GM21515 (cell line): ENCODE data around the gene HIF1A.

Experiments used
- ATAC-seq: cut with Tn5 transposase; IDR thresholded peaks from one replicate; pipeline ENCODE4 v1.9.1; 2021; ENCODE audit not compliant: unreplicated experiment

HIF1A gene

GRCh38 chr14:61769893-61770292 lies 74.6 kb downstream of the HIF1A start:
- no peak for ATAC-seq

- no peak for ATAC-seq
Observed at GRCh38 chr14:61774861-61775260, 79.5 kb downstream of the HIF1A start.

DNA sequence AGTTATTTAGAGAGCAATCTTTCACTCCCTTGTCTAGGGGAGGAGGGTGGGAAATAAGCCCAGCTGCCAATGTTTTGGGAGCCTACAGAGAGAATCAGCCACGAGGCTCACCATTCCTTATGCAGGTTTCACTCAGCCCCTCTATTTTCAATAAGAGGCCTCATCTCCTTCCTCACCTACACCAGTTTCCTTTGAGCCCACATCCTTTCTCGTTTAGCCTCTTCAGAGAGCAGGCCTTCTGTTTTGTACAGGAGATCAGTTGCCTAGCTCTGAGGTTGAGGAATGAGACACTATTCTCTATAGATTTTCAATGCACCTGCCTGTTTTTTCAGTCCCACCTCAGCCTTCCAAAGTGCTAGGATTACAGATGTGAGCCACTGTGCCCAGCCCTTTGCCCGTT lies 84.8 kb downstream of the HIF1A start:
- peak; percentile 83 for ATAC-seq

DNA sequence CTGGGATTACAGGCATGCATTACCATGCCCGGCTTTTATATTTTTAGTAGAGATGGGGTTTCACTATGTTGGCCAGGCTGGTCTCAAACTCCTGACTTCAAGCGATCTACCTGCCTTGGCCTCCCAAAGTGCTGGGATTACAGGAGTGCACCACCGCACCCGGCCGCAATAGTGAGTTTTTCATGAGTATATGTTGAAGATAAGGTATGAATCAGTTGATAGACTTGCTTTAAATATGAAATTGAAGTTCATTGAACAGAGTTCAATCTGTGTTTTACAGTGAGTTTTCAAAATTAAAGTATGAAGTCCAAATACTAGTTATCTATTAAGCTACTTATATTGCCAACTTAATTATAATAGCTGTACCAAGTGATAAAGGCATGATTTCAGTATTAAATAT lies 102.0 kb downstream of the HIF1A start:
- ATAC-seq: no peak
